ENCODE data around the gene BIRC3.

GRCh38 chr11:102338479-102339010 is 21.3 kb downstream of the BIRC3 start:
- TF ChIP-seq, protein P1, sequence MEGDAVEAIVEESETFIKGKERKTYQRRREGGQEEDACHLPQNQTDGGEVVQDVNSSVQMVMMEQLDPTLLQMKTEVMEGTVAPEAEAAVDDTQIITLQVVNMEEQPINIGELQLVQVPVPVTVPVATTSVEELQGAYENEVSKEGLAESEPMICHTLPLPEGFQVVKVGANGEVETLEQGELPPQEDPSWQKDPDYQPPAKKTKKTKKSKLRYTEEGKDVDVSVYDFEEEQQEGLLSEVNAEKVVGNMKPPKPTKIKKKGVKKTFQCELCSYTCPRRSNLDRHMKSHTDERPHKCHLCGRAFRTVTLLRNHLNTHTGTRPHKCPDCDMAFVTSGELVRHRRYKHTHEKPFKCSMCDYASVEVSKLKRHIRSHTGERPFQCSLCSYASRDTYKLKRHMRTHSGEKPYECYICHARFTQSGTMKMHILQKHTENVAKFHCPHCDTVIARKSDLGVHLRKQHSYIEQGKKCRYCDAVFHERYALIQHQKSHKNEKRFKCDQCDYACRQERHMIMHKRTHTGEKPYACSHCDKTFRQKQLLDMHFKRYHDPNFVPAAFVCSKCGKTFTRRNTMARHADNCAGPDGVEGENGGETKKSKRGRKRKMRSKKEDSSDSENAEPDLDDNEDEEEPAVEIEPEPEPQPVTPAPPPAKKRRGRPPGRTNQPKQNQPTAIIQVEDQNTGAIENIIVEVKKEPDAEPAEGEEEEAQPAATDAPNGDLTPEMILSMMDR (optimal IDR thresholded peaks at IDR 0.05 in 1 of 3, IDR thresholded peaks at IDR 0.05 in 1 of 3, conservative IDR thresholded peaks at IDR 0.05 in 1 of 3; ENCODE audit: extremely low read depth in 1 of 3, insufficient read depth in 2 of 3, low read length in 3 of 3): no peak
- TF ChIP-seq EZH2 (IDR thresholded peaks at IDR 0.05; ENCODE audit: low read length): no peak

All from keratinocyte (primary cell).